GM23338 (cell line): ENCODE measurements around the gene BRD2. TPM values are rescaled to one million over a fixed set of nuclear protein-coding genes. Genes with fewer than 3 reads are reported as not detected.

Experiments
- ATAC-seq: fragments of 200-7000 bp; cut with Tn5 transposase; 3 replicates; pipeline ENCODE4 v1.9.1; 2020
- DNase-seq: peaks from one replicate; pipeline ENCODE4 v3.0.0-alpha.2; 2015; ENCODE audit warnings: low spot score
- H2AFZ ChIP-seq: fragments of 200-600 bp; sonication (generic); 2 replicates; pipeline ENCODE4 v1.8.0; 2016; ENCODE audit warnings: antibody characterized with exemption, mild to moderate bottlenecking, moderate library complexity
- H3F3A ChIP-seq: fragments of 200-600 bp; sonication (generic); replicated peaks from 2 replicates; pipeline ENCODE4 v1.8.0; 2017; ENCODE audit warnings: antibody characterized with exemption, mixed run types, low read depth
- H3K27ac ChIP-seq: fragments of 200-600 bp; sonication (generic); 2 replicates; pipeline ENCODE4 v1.6.1; 2016; ENCODE audit warnings: low read depth
- H3K27me3 ChIP-seq: fragments of 200-600 bp; sonication (generic); 2 replicates; pipeline ENCODE4 v1.8.0; 2016; ENCODE audit warnings: mild to moderate bottlenecking, mixed run types, moderate library complexity; ENCODE audit not compliant: insufficient read depth
- H3K36me3 ChIP-seq: fragments of 200-600 bp; sonication (generic); 2 replicates; pipeline ENCODE4 v1.8.0; 2016; ENCODE audit warnings: mild to moderate bottlenecking; ENCODE audit not compliant: insufficient read depth
- H3K4me1 ChIP-seq: fragments of 200-600 bp; sonication (generic); 2 replicates; pipeline ENCODE4 v1.8.0; 2016; ENCODE audit warnings: mild to moderate bottlenecking, moderate library complexity; ENCODE audit not compliant: insufficient read depth
- H3K4me2 ChIP-seq: fragments of 200-600 bp; sonication (generic); 2 replicates; pipeline ENCODE4 v1.7.1; 2017; ENCODE audit warnings: mixed run types
- H3K4me3 ChIP-seq: fragments of 200-600 bp; sonication (generic); 2 replicates; pipeline ENCODE4 v1.6.1; 2016; ENCODE audit warnings: mixed run types
- H3K79me2 ChIP-seq: fragments of 200-600 bp; sonication (generic); replicated peaks from 2 replicates; pipeline ENCODE4 v1.8.0; 2017; ENCODE audit warnings: mild to moderate bottlenecking; ENCODE audit not compliant: insufficient read depth
- H3K9me2 ChIP-seq: fragments of 200-600 bp; sonication (generic); 2 replicates; pipeline ENCODE4 v1.8.0; 2017; ENCODE audit not compliant: insufficient read depth
- H4K20me1 ChIP-seq: fragments of 200-600 bp; sonication (generic); replicated peaks from 2 replicates; pipeline ENCODE4 v1.8.0; 2017; ENCODE audit warnings: mild to moderate bottlenecking; ENCODE audit not compliant: insufficient read depth
- H3K27ac Mint-ChIP-seq: 2 replicates; pipeline ENCODE4 v1.8.0; 2020; ENCODE audit warnings: inconsistent platforms, mild to moderate bottlenecking, moderate library complexity, mixed read lengths
- H3K27me3 Mint-ChIP-seq: 3 replicates; pipeline ENCODE4 v1.8.0; 2022; ENCODE audit warnings: low read depth, mild to moderate bottlenecking, moderate library complexity, mixed read lengths, inconsistent platforms; ENCODE audit not compliant: insufficient read depth, poor library complexity
- H3K36me3 Mint-ChIP-seq: 3 replicates; pipeline ENCODE4 v1.8.0; 2021; ENCODE audit warnings: low read depth, mild to moderate bottlenecking, inconsistent platforms, moderate library complexity, mixed read lengths
- H3K4me1 Mint-ChIP-seq: 3 replicates; pipeline ENCODE4 v1.8.0; 2020; ENCODE audit warnings: mild to moderate bottlenecking, inconsistent platforms, mixed read lengths
- H3K4me3 Mint-ChIP-seq: 3 replicates; pipeline ENCODE4 v1.8.0; 2021; ENCODE audit warnings: moderate library complexity, mild to moderate bottlenecking, inconsistent platforms, mixed read lengths
- H3K9me3 Mint-ChIP-seq: 3 replicates; pipeline ENCODE4 v1.8.0; 2020; ENCODE audit warnings: moderate library complexity, mild to moderate bottlenecking, inconsistent platforms, mixed read lengths
- CREB1 ChIP-seq: fragments of 250-450 bp; sonication (Bioruptor Pico); IDR thresholded peaks from 2 replicates; pipeline ENCODE4 v1.5.0; 2020; ENCODE audit warnings: low read depth, mild to moderate bottlenecking, moderate library complexity
- EZH2 ChIP-seq: fragments of 200-600 bp; sonication (generic); IDR thresholded peaks from one replicate; pipeline ENCODE4 v1.8.0; 2017; ENCODE audit warnings: antibody characterized with exemption, mild to moderate bottlenecking, low read depth; ENCODE audit not compliant: unreplicated experiment
- JUNB ChIP-seq: IDR thresholded peaks from one replicate; pipeline ENCODE4 v1.6.1; 2016; ENCODE audit warnings: antibody characterized with exemption; ENCODE audit not compliant: unreplicated experiment
- NANOG ChIP-seq: IDR thresholded peaks from 2 replicates; pipeline ENCODE4 v1.6.1; 2016; ENCODE audit warnings: antibody characterized with exemption, borderline replicate concordance
- POLR2AphosphoS5 ChIP-seq: IDR thresholded peaks from 2 replicates; pipeline ENCODE4 v1.6.1; 2016; ENCODE audit warnings: antibody characterized with exemption, low read depth
- STAT1 ChIP-seq: IDR thresholded peaks from one replicate; pipeline ENCODE4 v1.6.1; 2016; ENCODE audit warnings: antibody characterized with exemption; ENCODE audit not compliant: unreplicated experiment
- polyA plus RNA-seq: library from polyadenylated mRNA; unstranded; fragments of >200 nt; fragmentation: Nextera tagmentation; extraction: Ambion mirVana; gene quantifications from 2 replicates; pipeline ENCODE4 v1.2.1, GENCODE V29; 2016
- total RNA-seq: library from RNA; depleted of rRNA; stranded (reverse); fragments of >200 nt; shearing (Covaris generic); gene quantifications from 2 replicates; pipeline ENCODE4 v1.2.3, GENCODE V29; 2014
- TF ChIP-seq, protein P1 (sequence below): IDR thresholded peaks from 2 replicates; pipeline ENCODE4 v1.6.1; 2016; ENCODE audit warnings: antibody characterized with exemption
- TF ChIP-seq, protein P2 (sequence below): IDR thresholded peaks from one replicate; pipeline ENCODE4 v1.6.1; 2018; ENCODE audit warnings: antibody characterized with exemption; ENCODE audit not compliant: unreplicated experiment
- TF ChIP-seq, protein P3 (sequence below), 2 experiments: fragments of 200-600 bp in 1 of 2; sonication (generic) in 1 of 2; conservative IDR thresholded peaks; 2 replicates each; pipeline versions ENCODE4 v1.5.1 to v1.6.1; 2016 to 2017; ENCODE audit warnings: antibody characterized with exemption in 2 of 2, low read depth in 2 of 2, mild to moderate bottlenecking in 2 of 2, moderate library complexity in 1 of 2

BRD2 gene
- total and polyA plus RNA-seq, 2 experiments from 2014 or later, result 84.9 to 169 TPM

DNA sequence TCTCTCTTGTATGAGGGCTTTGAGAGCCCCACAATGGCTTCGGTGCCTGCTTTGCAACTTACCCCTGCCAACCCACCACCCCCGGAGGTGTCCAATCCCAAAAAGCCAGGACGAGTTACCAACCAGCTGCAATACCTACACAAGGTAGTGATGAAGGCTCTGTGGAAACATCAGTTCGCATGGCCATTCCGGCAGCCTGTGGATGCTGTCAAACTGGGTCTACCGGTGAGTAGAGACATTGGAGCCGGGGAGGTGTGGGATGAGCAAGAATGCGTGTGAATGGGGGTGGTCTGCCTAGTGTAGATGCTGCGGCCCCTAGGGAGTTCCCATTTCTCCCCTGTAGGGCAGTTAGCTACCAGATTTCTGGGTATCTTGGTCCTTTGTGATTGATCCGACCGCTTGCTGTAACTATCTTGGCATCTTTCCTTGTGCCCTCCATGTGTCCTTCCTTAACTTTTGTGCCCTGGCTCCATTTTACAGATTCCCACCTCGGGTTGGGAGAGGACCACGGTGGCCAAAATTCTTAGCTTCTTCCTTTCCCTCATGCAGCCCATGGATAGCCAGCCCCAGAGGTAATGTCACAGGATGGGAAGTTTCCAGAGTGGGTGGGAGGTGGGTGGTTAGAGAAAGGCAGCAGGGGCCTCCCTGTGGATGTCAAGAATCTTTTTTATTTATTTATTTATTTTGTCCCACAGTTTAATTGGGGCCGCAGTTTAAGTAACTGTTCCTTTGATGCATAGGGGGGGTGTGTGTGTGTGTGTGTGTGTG lies 6.3 kb downstream of the BRD2 start:
- peaks cover 12% of the 10 kb centered on the region for H3K9me3 Mint-ChIP-seq
- H3K4me3 Mint-ChIP-seq, result peak overlapping the region; percentile 98
- peak overlapping the region; percentile 99 for H3K4me3 ChIP-seq
- peaks cover 85% of the 10 kb centered on the region for H3K79me2 ChIP-seq
- H3K27ac ChIP-seq, result 0 out of 2 replicates have a peak overlapping the region, but pooled peaks have one; percentile 61
- H3K4me1 Mint-ChIP-seq, result peaks cover 38% of the 10 kb centered on the region
- TF ChIP-seq NANOG, result no peak
- no peak for TF ChIP-seq EZH2
- H4K20me1 ChIP-seq, result peaks cover 73% of the 10 kb centered on the region
- peaks cover 96% of the 10 kb centered on the region for H3K36me3 Mint-ChIP-seq
- H3K4me1 ChIP-seq, result peaks cover 31% of the 10 kb centered on the region; the same call in 1 of the 2 replicates
- peak overlapping the region; percentile 96 for H3K4me2 ChIP-seq
- H3K9me2 ChIP-seq, result no peaks in the 10 kb centered on the region
- no peak overlapping the region for H2AFZ ChIP-seq
- H3K36me3 ChIP-seq, result peaks cover 68% of the 10 kb centered on the region
- H3K27ac Mint-ChIP-seq, result no peak overlapping the region
- H3K27me3 Mint-ChIP-seq, result peaks cover 67% of the 10 kb centered on the region
- peaks cover 70% of the 10 kb centered on the region for H3F3A ChIP-seq
- no peaks in the 10 kb centered on the region for H3K27me3 ChIP-seq
- DNase-seq, result no peak
- ATAC-seq, result no peak

DNA sequence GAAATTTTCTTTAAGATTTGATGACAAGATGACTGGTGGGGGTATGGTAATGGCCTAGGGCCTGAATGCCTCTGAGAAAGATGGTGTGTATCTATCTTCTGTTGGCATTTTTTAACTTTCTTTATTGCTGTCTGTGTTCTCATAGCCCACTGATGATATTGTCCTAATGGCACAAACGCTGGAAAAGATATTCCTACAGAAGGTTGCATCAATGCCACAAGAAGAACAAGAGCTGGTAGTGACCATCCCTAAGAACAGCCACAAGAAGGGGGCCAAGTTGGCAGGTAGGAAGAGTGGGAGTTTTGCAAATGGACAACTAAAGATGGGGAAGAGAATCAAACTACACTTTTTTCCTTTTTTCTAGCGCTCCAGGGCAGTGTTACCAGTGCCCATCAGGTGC lies 7.5 kb downstream of the BRD2 start:
- H3K36me3 ChIP-seq, result peaks cover 78% of the 10 kb centered on the region
- DNase-seq, result no peak
- peaks cover 65% of the 10 kb centered on the region for H3K27me3 Mint-ChIP-seq
- H3K27me3 ChIP-seq, result no peaks in the 10 kb centered on the region
- ATAC-seq, result no peak
- peaks cover 12% of the 10 kb centered on the region for H3K9me3 Mint-ChIP-seq
- peaks cover 98% of the 10 kb centered on the region for H3K36me3 Mint-ChIP-seq
- H3K4me2 ChIP-seq, result peak overlapping the region; percentile 96; the same call in 1 of the 2 replicates
- H3K4me1 ChIP-seq, result peaks cover 31% of the 10 kb centered on the region; the same call in 1 of the 2 replicates
- 0 out of 2 replicates have a peak overlapping the region, but pooled peaks have one; percentile 20 for H3K27ac ChIP-seq
- H3K9me2 ChIP-seq, result no peaks in the 10 kb centered on the region
- peak overlapping the region; percentile 99 for H3K4me3 ChIP-seq
- H3K4me3 Mint-ChIP-seq, result peak overlapping the region; percentile 98
- peaks cover 77% of the 10 kb centered on the region for H3K79me2 ChIP-seq
- peaks cover 80% of the 10 kb centered on the region for H3F3A ChIP-seq
- no peak overlapping the region for H2AFZ ChIP-seq
- H3K27ac Mint-ChIP-seq, result no peak overlapping the region
- TF ChIP-seq POLR2AphosphoS5 (no peak), CREB1 (CRISPR knock-in tag) (no peak)
- H3K4me1 Mint-ChIP-seq, result peaks cover 45% of the 10 kb centered on the region
- peaks cover 85% of the 10 kb centered on the region for H4K20me1 ChIP-seq

DNA sequence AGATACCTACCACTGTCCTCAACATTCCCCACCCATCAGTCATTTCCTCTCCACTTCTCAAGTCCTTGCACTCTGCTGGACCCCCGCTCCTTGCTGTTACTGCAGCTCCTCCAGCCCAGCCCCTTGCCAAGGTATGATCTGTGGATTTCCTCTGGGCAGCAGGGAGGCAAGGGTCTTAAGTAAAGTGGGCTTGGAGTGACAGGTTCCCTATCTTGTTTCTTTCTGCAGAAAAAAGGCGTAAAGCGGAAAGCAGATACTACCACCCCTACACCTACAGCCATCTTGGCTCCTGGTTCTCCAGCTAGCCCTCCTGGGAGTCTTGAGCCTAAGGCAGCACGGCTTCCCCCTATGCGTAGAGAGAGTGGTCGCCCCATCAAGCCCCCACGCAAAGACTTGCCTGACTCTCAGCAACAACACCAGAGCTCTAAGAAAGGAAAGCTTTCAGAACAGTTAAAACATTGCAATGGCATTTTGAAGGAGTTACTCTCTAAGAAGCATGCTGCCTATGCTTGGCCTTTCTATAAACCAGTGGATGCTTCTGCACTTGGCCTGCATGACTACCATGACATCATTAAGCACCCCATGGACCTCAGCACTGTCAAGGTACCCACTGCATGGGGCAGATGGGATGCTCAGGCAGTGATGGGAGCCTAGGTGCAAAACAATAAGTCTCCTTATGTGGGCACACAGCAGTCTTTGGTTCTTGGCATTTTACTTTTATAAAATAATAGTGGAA lies 8.1 kb downstream of the BRD2 start:
- H3K9me3 Mint-ChIP-seq, result peaks cover 12% of the 10 kb centered on the region
- Histone ChIP-seq H3K27ac (no peak overlapping the region), H3K4me1 (peaks cover 31% of the 10 kb centered on the region; the same call in 1 of the 2 replicates), H3K36me3 (peaks cover 79% of the 10 kb centered on the region), H3K4me2 (no peak overlapping the region; the same call in 1 of the 2 replicates), H2AFZ (no peak overlapping the region), H3K27me3 (no peaks in the 10 kb centered on the region), H4K20me1 (peaks cover 91% of the 10 kb centered on the region), H3K9me2 (no peaks in the 10 kb centered on the region), H3F3A (peaks cover 82% of the 10 kb centered on the region), H3K4me3 (no peak overlapping the region), H3K79me2 (peaks cover 73% of the 10 kb centered on the region)
- H3K36me3 Mint-ChIP-seq, result peaks cover 98% of the 10 kb centered on the region
- ATAC-seq (no peak), DNase-seq (no peak)
- peaks cover 45% of the 10 kb centered on the region for H3K4me1 Mint-ChIP-seq
- H3K4me3 Mint-ChIP-seq, result peak overlapping the region; percentile 98
- H3K27ac Mint-ChIP-seq, result no peak overlapping the region
- H3K27me3 Mint-ChIP-seq, result peaks cover 60% of the 10 kb centered on the region
- TF ChIP-seq, protein P1, sequence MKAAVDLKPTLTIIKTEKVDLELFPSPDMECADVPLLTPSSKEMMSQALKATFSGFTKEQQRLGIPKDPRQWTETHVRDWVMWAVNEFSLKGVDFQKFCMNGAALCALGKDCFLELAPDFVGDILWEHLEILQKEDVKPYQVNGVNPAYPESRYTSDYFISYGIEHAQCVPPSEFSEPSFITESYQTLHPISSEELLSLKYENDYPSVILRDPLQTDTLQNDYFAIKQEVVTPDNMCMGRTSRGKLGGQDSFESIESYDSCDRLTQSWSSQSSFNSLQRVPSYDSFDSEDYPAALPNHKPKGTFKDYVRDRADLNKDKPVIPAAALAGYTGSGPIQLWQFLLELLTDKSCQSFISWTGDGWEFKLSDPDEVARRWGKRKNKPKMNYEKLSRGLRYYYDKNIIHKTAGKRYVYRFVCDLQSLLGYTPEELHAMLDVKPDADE, result no peak
- TF ChIP-seq EZH2, result no peak
- no peak for TF ChIP-seq JUNB
- TF ChIP-seq, protein P2, sequence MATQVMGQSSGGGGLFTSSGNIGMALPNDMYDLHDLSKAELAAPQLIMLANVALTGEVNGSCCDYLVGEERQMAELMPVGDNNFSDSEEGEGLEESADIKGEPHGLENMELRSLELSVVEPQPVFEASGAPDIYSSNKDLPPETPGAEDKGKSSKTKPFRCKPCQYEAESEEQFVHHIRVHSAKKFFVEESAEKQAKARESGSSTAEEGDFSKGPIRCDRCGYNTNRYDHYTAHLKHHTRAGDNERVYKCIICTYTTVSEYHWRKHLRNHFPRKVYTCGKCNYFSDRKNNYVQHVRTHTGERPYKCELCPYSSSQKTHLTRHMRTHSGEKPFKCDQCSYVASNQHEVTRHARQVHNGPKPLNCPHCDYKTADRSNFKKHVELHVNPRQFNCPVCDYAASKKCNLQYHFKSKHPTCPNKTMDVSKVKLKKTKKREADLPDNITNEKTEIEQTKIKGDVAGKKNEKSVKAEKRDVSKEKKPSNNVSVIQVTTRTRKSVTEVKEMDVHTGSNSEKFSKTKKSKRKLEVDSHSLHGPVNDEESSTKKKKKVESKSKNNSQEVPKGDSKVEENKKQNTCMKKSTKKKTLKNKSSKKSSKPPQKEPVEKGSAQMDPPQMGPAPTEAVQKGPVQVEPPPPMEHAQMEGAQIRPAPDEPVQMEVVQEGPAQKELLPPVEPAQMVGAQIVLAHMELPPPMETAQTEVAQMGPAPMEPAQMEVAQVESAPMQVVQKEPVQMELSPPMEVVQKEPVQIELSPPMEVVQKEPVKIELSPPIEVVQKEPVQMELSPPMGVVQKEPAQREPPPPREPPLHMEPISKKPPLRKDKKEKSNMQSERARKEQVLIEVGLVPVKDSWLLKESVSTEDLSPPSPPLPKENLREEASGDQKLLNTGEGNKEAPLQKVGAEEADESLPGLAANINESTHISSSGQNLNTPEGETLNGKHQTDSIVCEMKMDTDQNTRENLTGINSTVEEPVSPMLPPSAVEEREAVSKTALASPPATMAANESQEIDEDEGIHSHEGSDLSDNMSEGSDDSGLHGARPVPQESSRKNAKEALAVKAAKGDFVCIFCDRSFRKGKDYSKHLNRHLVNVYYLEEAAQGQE, result no peak
- TF ChIP-seq, protein P3, sequence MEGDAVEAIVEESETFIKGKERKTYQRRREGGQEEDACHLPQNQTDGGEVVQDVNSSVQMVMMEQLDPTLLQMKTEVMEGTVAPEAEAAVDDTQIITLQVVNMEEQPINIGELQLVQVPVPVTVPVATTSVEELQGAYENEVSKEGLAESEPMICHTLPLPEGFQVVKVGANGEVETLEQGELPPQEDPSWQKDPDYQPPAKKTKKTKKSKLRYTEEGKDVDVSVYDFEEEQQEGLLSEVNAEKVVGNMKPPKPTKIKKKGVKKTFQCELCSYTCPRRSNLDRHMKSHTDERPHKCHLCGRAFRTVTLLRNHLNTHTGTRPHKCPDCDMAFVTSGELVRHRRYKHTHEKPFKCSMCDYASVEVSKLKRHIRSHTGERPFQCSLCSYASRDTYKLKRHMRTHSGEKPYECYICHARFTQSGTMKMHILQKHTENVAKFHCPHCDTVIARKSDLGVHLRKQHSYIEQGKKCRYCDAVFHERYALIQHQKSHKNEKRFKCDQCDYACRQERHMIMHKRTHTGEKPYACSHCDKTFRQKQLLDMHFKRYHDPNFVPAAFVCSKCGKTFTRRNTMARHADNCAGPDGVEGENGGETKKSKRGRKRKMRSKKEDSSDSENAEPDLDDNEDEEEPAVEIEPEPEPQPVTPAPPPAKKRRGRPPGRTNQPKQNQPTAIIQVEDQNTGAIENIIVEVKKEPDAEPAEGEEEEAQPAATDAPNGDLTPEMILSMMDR (conservative IDR thresholded peaks at IDR 0.05; ENCODE audit: low read depth in 2 of 2), result no peak
- TF ChIP-seq STAT1, result no peak
- TF ChIP-seq NANOG, result no peak
- TF ChIP-seq POLR2AphosphoS5, result no peak
